ENCODE data around the gene ATG4A. TPM values are rescaled to one million over a fixed set of nuclear protein-coding genes. Genes with fewer than 3 reads are reported as not detected.

Gene ATG4A
- total RNA-seq, 1 donor from 2014 or later: 23.4 TPM

- H3K4me3 Mint-ChIP-seq (ENCODE audit: unreplicated experiment): no peak overlapping the region
- TF ChIP-seq, protein P1, sequence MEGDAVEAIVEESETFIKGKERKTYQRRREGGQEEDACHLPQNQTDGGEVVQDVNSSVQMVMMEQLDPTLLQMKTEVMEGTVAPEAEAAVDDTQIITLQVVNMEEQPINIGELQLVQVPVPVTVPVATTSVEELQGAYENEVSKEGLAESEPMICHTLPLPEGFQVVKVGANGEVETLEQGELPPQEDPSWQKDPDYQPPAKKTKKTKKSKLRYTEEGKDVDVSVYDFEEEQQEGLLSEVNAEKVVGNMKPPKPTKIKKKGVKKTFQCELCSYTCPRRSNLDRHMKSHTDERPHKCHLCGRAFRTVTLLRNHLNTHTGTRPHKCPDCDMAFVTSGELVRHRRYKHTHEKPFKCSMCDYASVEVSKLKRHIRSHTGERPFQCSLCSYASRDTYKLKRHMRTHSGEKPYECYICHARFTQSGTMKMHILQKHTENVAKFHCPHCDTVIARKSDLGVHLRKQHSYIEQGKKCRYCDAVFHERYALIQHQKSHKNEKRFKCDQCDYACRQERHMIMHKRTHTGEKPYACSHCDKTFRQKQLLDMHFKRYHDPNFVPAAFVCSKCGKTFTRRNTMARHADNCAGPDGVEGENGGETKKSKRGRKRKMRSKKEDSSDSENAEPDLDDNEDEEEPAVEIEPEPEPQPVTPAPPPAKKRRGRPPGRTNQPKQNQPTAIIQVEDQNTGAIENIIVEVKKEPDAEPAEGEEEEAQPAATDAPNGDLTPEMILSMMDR (IDR thresholded peaks at IDR 0.05; ENCODE audit: unreplicated experiment): no peak
- no peaks in the 10 kb centered on the region for H3K36me3 Mint-ChIP-seq (ENCODE audit: low read depth, unreplicated experiment)
- H3K27me3 Mint-ChIP-seq (ENCODE audit: unreplicated experiment): peaks cover 1% of the 10 kb centered on the region
- no peaks in the 10 kb centered on the region for H3K9me3 Mint-ChIP-seq (ENCODE audit: unreplicated experiment)
- H3K4me1 Mint-ChIP-seq (ENCODE audit: unreplicated experiment): peaks cover 8% of the 10 kb centered on the region
- DNase-seq (ENCODE audit: low spot score): no peak
- H3K27ac Mint-ChIP-seq (ENCODE audit: unreplicated experiment): no peak overlapping the region
These were observed 20.7 kb upstream of the ATG4A start for GRCh38 chrX:108070891-108071290.

DNA sequence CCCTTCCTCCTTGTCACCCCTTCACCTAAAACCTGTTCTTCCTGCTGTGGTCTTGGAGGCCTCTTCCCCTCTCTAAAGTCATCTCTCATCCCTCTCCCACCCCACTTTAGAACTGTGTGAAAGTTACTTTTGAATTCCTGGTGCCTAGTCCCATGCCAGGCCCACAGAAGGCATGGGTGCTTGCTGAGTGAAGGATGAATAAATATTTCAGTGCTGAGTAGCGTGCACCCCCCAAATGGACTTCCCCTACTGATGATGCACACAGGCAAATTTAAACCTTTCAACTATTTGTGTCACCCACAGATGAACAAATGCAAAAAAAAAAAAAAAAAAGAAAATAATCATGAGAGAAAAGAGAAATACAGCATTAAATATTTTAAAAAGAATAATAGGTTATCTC lies 20.0 kb upstream of the ATG4A start:
- Mint-ChIP-seq H3K4me1 (ENCODE audit: unreplicated experiment) (peaks cover 8% of the 10 kb centered on the region), H3K9me3 (ENCODE audit: unreplicated experiment) (no peaks in the 10 kb centered on the region), H3K27me3 (ENCODE audit: unreplicated experiment) (peaks cover 1% of the 10 kb centered on the region), H3K27ac (ENCODE audit: unreplicated experiment) (no peak overlapping the region), H3K4me3 (ENCODE audit: unreplicated experiment) (no peak overlapping the region), H3K36me3 (ENCODE audit: low read depth, unreplicated experiment) (no peaks in the 10 kb centered on the region)
- DNase-seq (ENCODE audit: low spot score): no peak
- TF ChIP-seq, protein P1 (IDR thresholded peaks at IDR 0.05; ENCODE audit: unreplicated experiment): no peak

- TF ChIP-seq, protein P1 (IDR thresholded peaks at IDR 0.05; ENCODE audit: unreplicated experiment): no peak
- Mint-ChIP-seq H3K27me3 (ENCODE audit: unreplicated experiment) (peaks cover 1% of the 10 kb centered on the region), H3K4me3 (ENCODE audit: unreplicated experiment) (no peak overlapping the region), H3K4me1 (ENCODE audit: unreplicated experiment) (peaks cover 8% of the 10 kb centered on the region), H3K9me3 (ENCODE audit: unreplicated experiment) (no peaks in the 10 kb centered on the region), H3K36me3 (ENCODE audit: low read depth, unreplicated experiment) (no peaks in the 10 kb centered on the region), H3K27ac (ENCODE audit: unreplicated experiment) (no peak overlapping the region)
- no peak for DNase-seq (ENCODE audit: low spot score)
These were observed 18.8 kb upstream of the ATG4A start for GRCh38 chrX:108072746-108073145.

DNA sequence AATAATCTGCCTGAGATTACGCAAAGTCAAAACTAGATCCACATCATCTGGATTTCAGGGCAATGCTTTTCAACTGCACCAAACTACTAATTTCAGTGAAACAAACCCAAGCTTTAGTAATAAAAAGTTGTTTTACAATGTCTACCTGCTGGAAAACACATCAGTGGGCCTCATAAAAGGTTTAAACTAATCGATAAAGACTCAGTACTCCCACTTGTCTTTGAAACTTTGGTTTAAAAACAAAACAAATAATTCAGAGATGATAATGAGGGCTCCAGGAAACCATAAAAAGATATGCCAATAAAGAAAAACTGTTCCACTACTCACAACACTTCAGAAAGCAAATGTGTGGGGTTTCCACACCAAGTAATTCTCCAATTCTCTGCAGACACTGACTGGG lies 10.5 kb upstream of the ATG4A start:
- Mint-ChIP-seq H3K9me3 (ENCODE audit: unreplicated experiment) (no peaks in the 10 kb centered on the region), H3K27ac (ENCODE audit: unreplicated experiment) (no peak overlapping the region), H3K4me3 (ENCODE audit: unreplicated experiment) (no peak overlapping the region), H3K27me3 (ENCODE audit: unreplicated experiment) (no peaks in the 10 kb centered on the region), H3K4me1 (ENCODE audit: unreplicated experiment) (no peaks in the 10 kb centered on the region), H3K36me3 (ENCODE audit: low read depth, unreplicated experiment) (peaks cover 4% of the 10 kb centered on the region)
- TF ChIP-seq, protein P1 (IDR thresholded peaks at IDR 0.05; ENCODE audit: unreplicated experiment): no peak
- no peak for DNase-seq (ENCODE audit: low spot score)

DNA sequence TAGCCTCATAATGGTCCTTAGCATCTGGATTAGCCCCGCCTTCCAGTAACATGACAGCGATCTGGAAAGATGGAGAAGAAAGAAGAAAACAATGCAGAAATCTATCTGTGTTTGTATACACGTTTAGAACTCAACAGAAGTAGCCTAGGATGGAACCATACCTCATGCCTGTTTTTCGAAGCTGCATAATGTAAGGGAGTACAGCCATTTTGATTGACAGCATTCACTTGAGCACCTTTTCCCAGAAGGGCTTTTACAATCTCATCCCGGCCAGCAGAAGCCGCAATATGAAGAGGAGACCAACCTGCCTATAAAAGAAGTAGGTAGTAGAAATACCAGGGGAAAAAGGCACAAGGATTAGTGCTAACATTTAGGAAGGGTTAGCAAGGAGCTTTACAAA lies 3.8 kb upstream of the ATG4A start:
- no peaks in the 10 kb centered on the region for H3K27me3 Mint-ChIP-seq (ENCODE audit: unreplicated experiment)
- TF ChIP-seq, protein P1 (IDR thresholded peaks at IDR 0.05; ENCODE audit: unreplicated experiment): no peak
- H3K4me1 Mint-ChIP-seq (ENCODE audit: unreplicated experiment): peaks cover 2% of the 10 kb centered on the region
- no peaks in the 10 kb centered on the region for H3K9me3 Mint-ChIP-seq (ENCODE audit: unreplicated experiment)
- H3K36me3 Mint-ChIP-seq (ENCODE audit: low read depth, unreplicated experiment): peaks cover 4% of the 10 kb centered on the region
- H3K4me3 Mint-ChIP-seq (ENCODE audit: unreplicated experiment): no peak overlapping the region
- H3K27ac Mint-ChIP-seq (ENCODE audit: unreplicated experiment): no peak overlapping the region
- DNase-seq (ENCODE audit: low spot score): no peak
